Measurements from ENCODE around the gene BCL7A.
"Not testable (repeated sequence)": the region's sequence is repeated elsewhere in the genome, so short reads cannot be mapped to it uniquely, and the experiment has no call there.

BCL7A gene

GRCh38 chr12:122056406-122056805 is 34.7 kb downstream of the BCL7A start:
- peaks cover 56% of the 10 kb centered on the region for H3K36me3 ChIP-seq (ENCODE audit: control insufficient read depth, insufficient read depth, low read length)
- 89 to 98% methylated on average over 4 to 6 of the region's 7 CpGs for WGBS, 2 experiments (ENCODE audit: insufficient coverage in 2 of 2)
- H3K4me3 ChIP-seq (ENCODE audit: extremely low read depth, insufficient read depth, low read length, poor library complexity, severe bottlenecking): not testable (repeated sequence)

GRCh38 chr12:122057007-122057735 is 35.5 kb downstream of the BCL7A start:
- peaks cover 10% of the 10 kb centered on the region for H3K4me1 ChIP-seq (ENCODE audit: control insufficient read depth, insufficient read depth, low read length, poor library complexity, severe bottlenecking)
- H3K4me3 ChIP-seq (ENCODE audit: extremely low read depth, insufficient read depth, low read length, poor library complexity, severe bottlenecking): no peak overlapping the region
- H3K27ac ChIP-seq (ENCODE audit: low read depth, low read length, severe bottlenecking): no peak overlapping the region
- no peaks in the 10 kb centered on the region for H3K9me3 ChIP-seq (ENCODE audit: control insufficient read depth, low read length)
- WGBS, 2 experiments (ENCODE audit: insufficient coverage in 2 of 2): 94 to 100% methylated on average over 7 to 10 of the region's 11 CpGs
- peaks cover 56% of the 10 kb centered on the region for H3K36me3 ChIP-seq (ENCODE audit: control insufficient read depth, insufficient read depth, low read length)

More at GRCh38 chr12:122056406-122056805, 34.7 kb downstream of the BCL7A start:
- H3K4me1 ChIP-seq (ENCODE audit: control insufficient read depth, insufficient read depth, low read length, poor library complexity, severe bottlenecking); H3K9me3 ChIP-seq (ENCODE audit: control insufficient read depth, low read length); H3K27ac ChIP-seq (ENCODE audit: low read depth, low read length, severe bottlenecking): not testable (repeated sequence)

GRCh38 chr12:122057769-122058168 is 36.1 kb downstream of the BCL7A start:
- Histone ChIP-seq H3K27ac (ENCODE audit: low read depth, low read length, severe bottlenecking) (no peak overlapping the region), H3K4me3 (ENCODE audit: extremely low read depth, insufficient read depth, low read length, poor library complexity, severe bottlenecking) (no peak overlapping the region), H3K9me3 (ENCODE audit: control insufficient read depth, low read length) (no peaks in the 10 kb centered on the region), H3K4me1 (ENCODE audit: control insufficient read depth, insufficient read depth, low read length, poor library complexity, severe bottlenecking) (peaks cover 16% of the 10 kb centered on the region), H3K36me3 (ENCODE audit: control insufficient read depth, insufficient read depth, low read length) (peaks cover 56% of the 10 kb centered on the region)
- WGBS, 2 experiments (ENCODE audit: insufficient coverage in 2 of 2): 86 to 100% methylated on average over 1 to 3 of the region's 3 CpGs

GRCh38 chr12:122058549-122059149 is 37.0 kb downstream of the BCL7A start:
- peaks cover 20% of the 10 kb centered on the region for H3K4me1 ChIP-seq (ENCODE audit: control insufficient read depth, insufficient read depth, low read length, poor library complexity, severe bottlenecking)
- no peaks in the 10 kb centered on the region for H3K9me3 ChIP-seq (ENCODE audit: control insufficient read depth, low read length)
- H3K4me3 ChIP-seq (ENCODE audit: extremely low read depth, insufficient read depth, low read length, poor library complexity, severe bottlenecking): no peak overlapping the region
- H3K36me3 ChIP-seq (ENCODE audit: control insufficient read depth, insufficient read depth, low read length): peaks cover 56% of the 10 kb centered on the region
- no peak overlapping the region for H3K27ac ChIP-seq (ENCODE audit: low read depth, low read length, severe bottlenecking)
- WGBS, 2 experiments (ENCODE audit: insufficient coverage in 2 of 2): 92 to 98% methylated on average over 10 of the region's 11 CpGs

GRCh38 chr12:122059203-122059960 is 37.7 kb downstream of the BCL7A start:
- peaks cover 56% of the 10 kb centered on the region for H3K36me3 ChIP-seq (ENCODE audit: control insufficient read depth, insufficient read depth, low read length)
- H3K9me3 ChIP-seq (ENCODE audit: control insufficient read depth, low read length): no peaks in the 10 kb centered on the region
- no peak overlapping the region for H3K27ac ChIP-seq (ENCODE audit: low read depth, low read length, severe bottlenecking)
- WGBS, 2 experiments (ENCODE audit: insufficient coverage in 2 of 2): 96 to 97% methylated on average over 27 to 28 of the region's 28 CpGs
- no peak overlapping the region for H3K4me3 ChIP-seq (ENCODE audit: extremely low read depth, insufficient read depth, low read length, poor library complexity, severe bottlenecking)
- H3K4me1 ChIP-seq (ENCODE audit: control insufficient read depth, insufficient read depth, low read length, poor library complexity, severe bottlenecking): peaks cover 26% of the 10 kb centered on the region

GRCh38 chr12:122060081-122060501 is 38.4 kb downstream of the BCL7A start:
- Histone ChIP-seq H3K36me3 (ENCODE audit: control insufficient read depth, insufficient read depth, low read length) (peaks cover 51% of the 10 kb centered on the region), H3K4me1 (ENCODE audit: control insufficient read depth, insufficient read depth, low read length, poor library complexity, severe bottlenecking) (peaks cover 32% of the 10 kb centered on the region), H3K9me3 (ENCODE audit: control insufficient read depth, low read length) (no peaks in the 10 kb centered on the region), H3K27ac (ENCODE audit: low read depth, low read length, severe bottlenecking) (no peak overlapping the region), H3K4me3 (ENCODE audit: extremely low read depth, insufficient read depth, low read length, poor library complexity, severe bottlenecking) (no peak overlapping the region)
- 92 to 93% methylated on average over 13 to 18 of the region's 22 CpGs for WGBS, 2 experiments (ENCODE audit: insufficient coverage in 2 of 2)

GRCh38 chr12:122061253-122061652 is 39.6 kb downstream of the BCL7A start:
- WGBS, 2 experiments (ENCODE audit: insufficient coverage in 2 of 2): 97% methylated on average over 9 to 21 of the region's 23 CpGs
- Histone ChIP-seq H3K27ac (ENCODE audit: low read depth, low read length, severe bottlenecking) (no peak overlapping the region), H3K9me3 (ENCODE audit: control insufficient read depth, low read length) (no peaks in the 10 kb centered on the region), H3K36me3 (ENCODE audit: control insufficient read depth, insufficient read depth, low read length) (peaks cover 43% of the 10 kb centered on the region), H3K4me3 (ENCODE audit: extremely low read depth, insufficient read depth, low read length, poor library complexity, severe bottlenecking) (no peak overlapping the region), H3K4me1 (ENCODE audit: control insufficient read depth, insufficient read depth, low read length, poor library complexity, severe bottlenecking) (peaks cover 39% of the 10 kb centered on the region)

GRCh38 chr12:122062832-122063693 is 41.4 kb downstream of the BCL7A start:
- Histone ChIP-seq H3K36me3 (ENCODE audit: control insufficient read depth, insufficient read depth, low read length) (peaks cover 26% of the 10 kb centered on the region), H3K4me3 (ENCODE audit: extremely low read depth, insufficient read depth, low read length, poor library complexity, severe bottlenecking) (peak overlapping the region; percentile 12), H3K9me3 (ENCODE audit: control insufficient read depth, low read length) (no peaks in the 10 kb centered on the region), H3K4me1 (ENCODE audit: control insufficient read depth, insufficient read depth, low read length, poor library complexity, severe bottlenecking) (peaks cover 39% of the 10 kb centered on the region), H3K27ac (ENCODE audit: low read depth, low read length, severe bottlenecking) (peak overlapping the region; percentile 87)
- 54 to 56% methylated on average over 17 to 19 of the region's 19 CpGs for WGBS, 2 experiments (ENCODE audit: insufficient coverage in 2 of 2)

GRCh38 chr12:122063694-122064024 is 42.0 kb downstream of the BCL7A start:
- WGBS, 2 experiments (ENCODE audit: insufficient coverage in 2 of 2): 54 to 55% methylated on average over 6 of the region's 6 CpGs
- H3K4me3 ChIP-seq (ENCODE audit: extremely low read depth, insufficient read depth, low read length, poor library complexity, severe bottlenecking): peak overlapping the region; percentile 12
- peak overlapping the region; percentile 87 for H3K27ac ChIP-seq (ENCODE audit: low read depth, low read length, severe bottlenecking)

More at GRCh38 chr12:122063694-122064024, 42.0 kb downstream of the BCL7A start:
- Histone ChIP-seq H3K9me3 (ENCODE audit: control insufficient read depth, low read length) (no peaks in the 10 kb centered on the region), H3K4me1 (ENCODE audit: control insufficient read depth, insufficient read depth, low read length, poor library complexity, severe bottlenecking) (peaks cover 37% of the 10 kb centered on the region), H3K36me3 (ENCODE audit: control insufficient read depth, insufficient read depth, low read length) (peaks cover 22% of the 10 kb centered on the region)
